ENCODE results near the gene CLRN1.

GRCh38 chr3:150890831-150891230, 81.7 kb downstream of the CLRN1 start:
- TF ChIP-seq SNAI2 (CRISPR knock-in tag; IDR thresholded peaks at IDR 0.05) (no peak), ZNF70 (CRISPR knock-in tag; IDR thresholded peaks at IDR 0.05) (no peak), PATZ1 (CRISPR knock-in tag; IDR thresholded peaks at IDR 0.05; ENCODE audit: borderline replicate concordance) (no peak), TSHZ2 (CRISPR knock-in tag; IDR thresholded peaks at IDR 0.05) (no peak), ZFP3 (CRISPR knock-in tag; IDR thresholded peaks at IDR 0.05) (no peak), ARNTL (CRISPR knock-in tag; IDR thresholded peaks at IDR 0.05; ENCODE audit: borderline replicate concordance, low read depth) (no peak), ISL1 (CRISPR knock-in tag; IDR thresholded peaks at IDR 0.05) (no peak), PPARA (CRISPR knock-in tag; IDR thresholded peaks at IDR 0.05; ENCODE audit: borderline replicate concordance) (no peak), RARB (CRISPR knock-in tag; IDR thresholded peaks at IDR 0.05) (no peak), CREB5 (CRISPR knock-in tag; IDR thresholded peaks at IDR 0.05; ENCODE audit: low read depth) (no peak), ZFP30 (CRISPR knock-in tag; IDR thresholded peaks at IDR 0.05) (no peak), TCF4 (CRISPR knock-in tag; IDR thresholded peaks at IDR 0.05; ENCODE audit: borderline replicate concordance) (no peak), ZC3H10 (CRISPR knock-in tag; IDR thresholded peaks at IDR 0.05) (no peak)

All from SK-N-SH treated with all-trans-retinoic acid at 6 μM for 48 hours (cell line).